HEK293 (cell line): ENCODE measurements around the gene SOX3.

ENCODE experiments used
- CTCF ChIA-PET: fragments of 350-600 bp; formaldehyde crosslinking; extraction: SDS; loops from one replicate; lab custom pipeline; 2021; ENCODE audit warnings: antibody characterized with exemption; lab: Yijun Ruan, JAX
- POLR2A ChIA-PET: fragments of 300-600 bp; formaldehyde crosslinking; extraction: SDS; loops from one replicate; lab custom pipeline; 2020; ENCODE audit warnings: antibody characterized with exemption, inconsistent platforms; lab: Yijun Ruan, JAX
- H3K27ac ChIP-seq: fragments of 200-500 bp; sonication (Bioruptor generic); 2 replicates; pipeline ENCODE4 v1.5.1; 2014; ENCODE audit warnings: low read depth, low read length, control low read depth, inconsistent platforms; ENCODE audit errors: extremely low read depth
- H3K36me3 ChIP-seq, 2 experiments: fragments of 200-500 bp in 1 of 2; sonication (Bioruptor generic) in 1 of 2; 1 replicate in 1 of 2; 2 replicates in 1 of 2; pipeline ENCODE4 v1.5.1; 2014 to 2017; ENCODE audit warnings: inconsistent platforms in 2 of 2, low read length in 2 of 2; ENCODE audit not compliant: control insufficient read depth in 2 of 2, insufficient read depth in 1 of 2
- H3K4me1 ChIP-seq: fragments of 200-500 bp; sonication (Bioruptor generic); 2 replicates; pipeline ENCODE4 v1.5.1; 2014; ENCODE audit warnings: mild to moderate bottlenecking, low read length, inconsistent platforms; ENCODE audit not compliant: control insufficient read depth, insufficient read depth
- H3K4me3 ChIP-seq: 2 replicates; pipeline ENCODE4 v1.5.1; 2011; ENCODE audit warnings: low read depth, mild to moderate bottlenecking, control low read depth, low read length, moderate library complexity
- H3K9me3 ChIP-seq: fragments of 200-500 bp; sonication (Bioruptor generic); 2 replicates; pipeline ENCODE4 v1.5.1; 2014; ENCODE audit warnings: low read depth, low read length, inconsistent platforms; ENCODE audit not compliant: control insufficient read depth, insufficient read depth
- EGR2 ChIP-seq: fragments of 450-650 bp; formaldehyde crosslinking; IDR thresholded peaks from 2 replicates; pipeline ENCODE4 v1.5.1; 2016; ENCODE audit warnings: low read depth, missing biosample characterization, missing genetic modification characterization
- PBX3 ChIP-seq: sonication (generic); formaldehyde crosslinking; IDR thresholded peaks from 2 replicates; pipeline ENCODE4 v1.8.1; 2022; ENCODE audit warnings: mild to moderate bottlenecking, moderate library complexity, missing genetic modification reagents
- ZBTB49 ChIP-seq: fragments of 450-650 bp; formaldehyde crosslinking; IDR thresholded peaks from 2 replicates; pipeline ENCODE4 v1.5.1; 2016; ENCODE audit warnings: missing biosample characterization, missing genetic modification characterization, low read depth
- ZBTB8A ChIP-seq: fragments of 450-650 bp; formaldehyde crosslinking; IDR thresholded peaks from 2 replicates; pipeline ENCODE4 v1.5.1; 2016; ENCODE audit warnings: missing biosample characterization, missing genetic modification characterization
- ZFP69B ChIP-seq: fragments of 450-650 bp; formaldehyde crosslinking; IDR thresholded peaks from 2 replicates; pipeline ENCODE4 v1.5.1; 2016; ENCODE audit warnings: missing biosample characterization, missing genetic modification characterization
- ZNF132 ChIP-seq: fragments of 450-650 bp; formaldehyde crosslinking; IDR thresholded peaks from 2 replicates; pipeline ENCODE4 v1.5.1; 2017; ENCODE audit warnings: missing biosample characterization, missing genetic modification characterization, borderline replicate concordance
- ZNF157 ChIP-seq: fragments of 450-650 bp; formaldehyde crosslinking; IDR thresholded peaks from 2 replicates; pipeline ENCODE4 v1.5.1; 2016; ENCODE audit warnings: missing biosample characterization, missing genetic modification characterization
- ZNF18 ChIP-seq: fragments of 450-650 bp; formaldehyde crosslinking; IDR thresholded peaks from 2 replicates; pipeline ENCODE4 v1.5.1; 2016; ENCODE audit warnings: missing biosample characterization, missing genetic modification characterization
- ZNF19 ChIP-seq: fragments of 450-650 bp; formaldehyde crosslinking; IDR thresholded peaks from 2 replicates; pipeline ENCODE4; 2016; ENCODE audit warnings: missing biosample characterization, missing genetic modification characterization, low read depth
- ZNF221 ChIP-seq: fragments of 450-650 bp; formaldehyde crosslinking; IDR thresholded peaks from 2 replicates; pipeline ENCODE4 v1.5.1; 2017; ENCODE audit warnings: missing biosample characterization, missing genetic modification characterization, borderline replicate concordance
- ZNF280C ChIP-seq: fragments of 450-650 bp; formaldehyde crosslinking; IDR thresholded peaks from 2 replicates; pipeline ENCODE4 v1.5.1; 2016; ENCODE audit warnings: missing biosample characterization, missing genetic modification characterization
- ZNF530 ChIP-seq: fragments of 450-650 bp; formaldehyde crosslinking; IDR thresholded peaks from 2 replicates; pipeline ENCODE4 v1.5.1; 2016; ENCODE audit warnings: low read depth, missing biosample characterization, missing genetic modification characterization
- ZNF561 ChIP-seq: fragments of 450-650 bp; IDR thresholded peaks from 2 replicates; pipeline ENCODE4 v1.5.1; 2018; ENCODE audit warnings: missing biosample characterization, missing genetic modification characterization, borderline replicate concordance
- ZNF624 ChIP-seq: fragments of 450-650 bp; formaldehyde crosslinking; IDR thresholded peaks from 2 replicates; pipeline ENCODE4 v1.5.1; 2017; ENCODE audit warnings: missing biosample characterization, missing genetic modification characterization
- ZNF76 ChIP-seq: fragments of 450-650 bp; formaldehyde crosslinking; IDR thresholded peaks from 2 replicates; pipeline ENCODE4; 2016; ENCODE audit warnings: low read depth, missing biosample characterization, missing genetic modification characterization, borderline replicate concordance
- ZNF776 ChIP-seq: fragments of 450-650 bp; formaldehyde crosslinking; IDR thresholded peaks from 2 replicates; pipeline ENCODE4 v1.5.0; 2017; ENCODE audit warnings: missing biosample characterization, missing genetic modification characterization, borderline replicate concordance
- ZSCAN4 ChIP-seq: fragments of 450-650 bp; formaldehyde crosslinking; IDR thresholded peaks from 2 replicates; pipeline ENCODE4 v1.5.1; 2017; ENCODE audit warnings: missing biosample characterization, missing genetic modification characterization

SOX3 gene

GRCh38 chrX:140510306-140510676 is 5.4 kb upstream of the SOX3 start:
- Histone ChIP-seq H3K4me3 (no peak overlapping the region), H3K9me3 (no peaks in the 10 kb centered on the region), H3K27ac (no peak overlapping the region), H3K4me1 (peaks cover 6% of the 10 kb centered on the region; the same call in 1 of the 2 replicates), H3K36me3 (no peaks in the 10 kb centered on the region)
- POLR2A ChIA-PET, result no interaction called here
- TF ChIP-seq ZNF132 (tag by site-specific recombination) (no peak), ZNF76 (tag by site-specific recombination) (no peak)
- TF ChIP-seq, all 188 proteins: peak for 0
- CTCF ChIA-PET, result interaction anchor here (1.2 kb wide), 1 partner anchor 121 kb away, joined by 6 read pairs; no protein-coding TSS in a partner anchor

- Histone ChIP-seq H3K36me3 (no peaks in the 10 kb centered on the region), H3K4me1 (peaks cover 6% of the 10 kb centered on the region; the same call in 1 of the 2 replicates), H3K27ac (no peak overlapping the region), H3K4me3 (no peak overlapping the region), H3K9me3 (no peaks in the 10 kb centered on the region)
- ChIA-PET POLR2A (no interaction called here), CTCF (interaction anchor here (0.6 to 1.2 kb wide), 2 partner anchors 46 to 120 kb away, joined by 3 to 6 read pairs; no protein-coding TSS in a partner anchor)
- TF ChIP-seq ZNF157, result no peak
- no peak for TF ChIP-seq ZNF561
- no peak for TF ChIP-seq ZNF18 (tag by site-specific recombination)
- no peak for TF ChIP-seq EGR2 (tag by site-specific recombination)
- TF ChIP-seq ZSCAN4 (tag by site-specific recombination), result no peak
- no peak for TF ChIP-seq ZNF530 (tag by site-specific recombination)
- no peak for TF ChIP-seq ZNF776 (tag by site-specific recombination)
- TF ChIP-seq ZNF19 (tag by site-specific recombination), result no peak
- no peak for TF ChIP-seq ZNF221
- no peak for TF ChIP-seq ZFP69B (tag by site-specific recombination)
- TF ChIP-seq ZNF624 (tag by site-specific recombination), result no peak
- TF ChIP-seq ZNF280C (tag by site-specific recombination), result no peak
- TF ChIP-seq ZBTB49 (tag by site-specific recombination), result no peak
- no peak for TF ChIP-seq ZBTB8A (tag by site-specific recombination)
- no peak for TF ChIP-seq PBX3 (CRISPR knock-in tag)
These were observed 4.8 kb upstream of the SOX3 start for GRCh38 chrX:140509468-140510305.
